DND-41 (cell line): Measurements from ENCODE around the gene CCDC150.

Experiments used
- CTCF ChIP-seq: IDR thresholded peaks from 2 replicates; pipeline ENCODE4 v1.5.1; 2012; ENCODE audit warnings: borderline replicate concordance, low read length, moderate library complexity, mild to moderate bottlenecking; ENCODE audit not compliant: poor library complexity, severe bottlenecking; ENCODE audit errors: extremely low read depth
- EZH2 ChIP-seq: IDR thresholded peaks from 3 replicates; pipeline ENCODE4 v1.6.1; 2012; ENCODE audit warnings: borderline replicate concordance, low read depth, mild to moderate bottlenecking, moderate library complexity, low read length, inconsistent platforms; ENCODE audit not compliant: severe bottlenecking

DNA sequence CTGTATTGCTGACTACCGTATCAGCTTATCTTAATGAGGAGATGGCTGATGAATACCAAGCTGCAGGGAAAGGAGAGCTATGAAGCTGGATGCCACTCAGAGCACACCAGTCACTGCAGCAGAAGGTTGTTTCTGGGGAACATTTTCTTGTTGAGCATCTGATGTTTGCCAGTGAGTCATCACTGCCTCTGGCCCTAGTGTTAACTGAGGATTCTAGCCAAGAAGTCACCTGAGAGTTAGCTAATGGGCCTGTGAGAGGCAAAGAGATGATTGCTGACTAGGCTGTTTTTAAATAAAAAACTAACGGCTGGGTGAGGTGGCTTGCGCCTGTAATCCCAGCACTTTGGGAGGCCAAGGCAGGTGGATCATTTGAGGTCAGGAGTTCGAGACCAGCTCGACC lies 37.9 kb downstream of the CCDC150 start:
- TF ChIP-seq EZH2 (no peak), CTCF (no peak)
